HG02973 (cell line): ENCODE data around the gene C19orf38.
"Not testable (repeated sequence)": the region's sequence is repeated elsewhere in the genome, so short reads cannot be mapped to it uniquely, and the experiment has no call there.

Experiments used
- ATAC-seq: cut with Tn5 transposase; IDR thresholded peaks from one replicate; pipeline ENCODE4 v1.9.1; 2021; ENCODE audit warnings: moderate library complexity; ENCODE audit not compliant: unreplicated experiment

C19orf38 gene

GRCh38 chr19:10846500-10847202, 1.6 kb upstream of the C19orf38 start:
- ATAC-seq: no peak

DNA sequence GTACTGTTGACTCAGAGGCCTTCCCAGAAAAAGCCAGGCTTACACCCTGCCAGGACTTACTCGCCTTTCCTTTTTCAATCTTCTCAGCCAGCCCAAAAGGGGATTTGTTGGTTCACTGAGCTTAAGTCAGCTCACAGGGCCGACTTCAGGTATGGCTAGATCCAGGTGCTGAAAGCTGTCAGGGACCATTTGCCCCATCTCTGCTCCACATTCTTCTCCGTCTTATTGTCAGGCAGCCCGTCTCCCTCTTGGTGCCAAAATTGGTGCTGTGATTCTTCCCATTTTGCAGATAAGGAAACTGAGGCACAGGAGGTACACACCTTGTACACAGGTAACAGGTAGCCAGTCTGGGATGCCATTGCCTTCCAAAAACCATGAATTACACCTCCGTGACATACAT, 2.4 kb downstream of the C19orf38 start:
- ATAC-seq: no peak

- ATAC-seq: no peak
Measured at GRCh38 chr19:10852098-10852800, 4.0 kb downstream of the C19orf38 start.

DNA sequence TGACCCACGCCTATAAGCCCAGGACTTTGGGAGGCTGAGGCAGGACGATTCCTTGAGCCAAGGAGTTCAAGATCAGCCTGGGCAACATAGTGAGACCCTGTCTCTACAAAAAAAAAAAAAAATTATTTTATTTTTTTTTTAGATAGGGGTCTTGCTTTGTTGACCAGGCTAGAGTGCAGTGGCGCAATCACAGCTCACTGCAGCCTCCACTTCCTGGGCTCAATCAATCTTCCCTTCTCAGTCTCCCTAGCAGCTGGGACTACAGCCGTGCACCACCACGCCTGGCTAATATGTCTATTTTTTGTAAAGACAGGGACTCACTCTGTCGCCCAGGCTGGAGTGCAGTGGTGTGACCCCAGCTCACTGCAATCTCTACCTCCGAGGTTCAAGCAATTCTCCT, 4.7 kb downstream of the C19orf38 start:
- ATAC-seq: no peak

DNA sequence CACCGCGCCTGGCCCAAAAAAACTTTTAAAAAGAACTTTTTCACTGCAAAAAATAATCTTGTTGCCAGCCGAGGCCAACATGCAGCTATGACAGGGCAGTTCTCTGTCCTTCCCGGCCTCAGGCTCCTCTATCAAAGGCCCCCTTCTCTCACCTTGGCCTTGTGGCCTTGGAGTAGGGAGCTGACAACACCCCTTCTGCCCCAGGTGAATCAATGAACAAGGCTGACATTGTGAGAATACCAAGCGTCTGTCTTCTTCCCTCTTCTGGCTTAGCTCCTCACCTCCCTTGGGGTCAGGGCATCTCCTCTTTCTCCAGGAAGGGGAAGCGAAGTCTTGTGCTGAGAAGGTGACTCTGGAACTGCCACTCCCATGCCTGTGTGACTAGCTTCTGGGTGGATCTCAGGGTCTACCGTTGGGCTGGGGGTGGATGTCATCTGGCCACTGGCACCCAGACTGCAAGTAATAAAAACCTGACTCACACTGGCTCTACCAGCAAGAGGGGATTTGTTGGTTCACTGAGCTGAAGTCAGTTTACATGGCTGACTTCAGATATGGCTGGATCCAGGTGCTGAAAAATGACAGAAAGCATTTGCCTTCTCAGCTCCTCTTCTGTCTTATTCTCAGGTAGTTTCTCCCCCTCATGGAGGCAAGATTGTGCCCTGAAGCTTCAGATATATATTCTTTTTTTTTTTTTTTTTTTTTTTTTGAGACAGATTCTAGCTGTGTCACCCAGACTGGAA, 6.3 kb downstream of the C19orf38 start:
- ATAC-seq: no peak

DNA sequence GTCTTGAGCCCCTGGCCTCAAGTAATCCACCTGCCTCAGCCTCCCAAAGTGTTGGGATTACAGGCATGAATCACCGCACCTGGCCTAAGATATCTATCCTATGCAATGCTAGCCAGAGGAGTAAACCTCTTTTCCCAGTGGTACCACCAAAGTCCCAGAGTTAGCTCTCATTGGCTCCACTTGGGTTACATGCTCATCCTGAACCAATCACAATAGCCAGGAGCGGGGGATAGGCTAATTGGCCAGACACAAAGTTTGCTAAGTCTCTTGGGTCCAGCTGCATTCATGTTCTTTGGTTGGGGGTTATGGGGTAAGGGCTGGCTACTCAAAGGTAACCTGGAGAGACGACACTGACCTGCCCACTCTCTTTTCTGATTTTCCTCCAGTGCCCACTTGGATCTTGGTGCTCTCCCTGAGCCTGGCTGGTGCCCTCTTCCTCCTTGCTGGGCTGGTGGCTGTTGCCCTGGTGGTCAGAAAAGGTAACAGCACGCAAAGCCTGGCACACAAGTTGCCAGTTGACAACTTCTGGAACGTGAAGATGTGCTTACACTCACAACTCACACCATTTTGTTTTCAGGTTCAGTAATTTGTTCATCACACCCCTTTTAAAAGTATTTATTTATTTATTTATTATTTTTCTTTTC, 7.8 kb downstream of the C19orf38 start:
- ATAC-seq: no peak

- ATAC-seq: not testable (repeated sequence)
Measured at GRCh38 chr19:10856899-10857298, 8.7 kb downstream of the C19orf38 start.

DNA sequence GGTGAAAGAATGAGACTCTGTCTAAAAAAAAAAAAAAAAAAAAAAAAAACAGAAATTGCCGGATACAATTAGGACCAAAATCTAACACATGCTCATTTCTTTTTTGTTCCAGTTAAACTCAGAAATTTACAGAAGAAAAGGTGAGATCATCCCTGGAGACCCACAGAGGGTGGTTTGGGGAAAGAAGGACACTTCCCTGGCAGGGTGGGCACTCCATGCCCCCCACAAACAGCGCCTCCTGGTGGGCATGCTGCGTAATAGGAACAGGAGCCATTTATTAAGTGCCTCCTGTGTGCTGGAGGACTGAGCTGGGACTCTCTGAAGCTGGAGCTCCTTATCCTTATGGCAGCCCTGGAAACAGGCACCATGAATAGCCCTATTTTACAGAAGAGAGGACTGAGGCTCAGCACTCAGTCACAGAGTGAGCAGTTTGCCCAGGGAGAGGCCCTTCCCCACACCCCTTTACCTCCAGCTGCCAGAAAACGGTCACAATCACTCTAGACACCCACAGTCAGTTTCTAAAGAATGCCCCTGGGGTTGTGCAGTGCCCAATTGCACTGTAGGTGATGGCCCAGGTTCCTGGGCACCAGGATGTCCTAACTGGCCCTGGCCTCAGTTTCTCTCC, 10.1 kb downstream of the C19orf38 start:
- ATAC-seq: no peak

GRCh38 chr19:10861103-10861651, 13.0 kb downstream of the C19orf38 start:
- no peak for ATAC-seq

DNA sequence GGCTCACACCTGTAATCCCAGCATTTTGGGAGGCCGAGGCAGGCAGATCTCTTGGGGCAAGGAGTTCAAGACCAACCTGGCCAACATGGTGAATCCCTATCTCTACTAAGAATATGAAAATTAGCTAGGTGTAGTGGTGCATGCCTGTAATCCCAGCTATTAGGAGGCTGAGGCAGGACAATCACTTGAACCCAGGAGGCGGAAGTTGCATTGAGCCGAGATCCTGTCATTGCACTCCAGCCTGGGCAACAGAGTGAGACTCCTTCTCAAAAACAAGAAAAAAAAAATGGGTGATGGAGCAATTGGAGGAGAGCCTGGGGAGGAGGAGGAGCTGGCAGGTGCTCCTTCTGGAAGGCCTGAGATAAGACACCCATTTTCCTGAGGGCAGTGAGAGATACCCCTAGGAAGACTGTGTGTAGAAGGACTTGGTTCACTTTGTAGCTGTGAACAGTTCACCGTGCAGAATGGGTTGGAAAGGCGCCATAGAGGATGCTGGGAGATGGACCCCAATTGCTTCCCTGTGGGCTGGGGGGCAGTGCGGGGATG, 14.4 kb downstream of the C19orf38 start:
- no peak for ATAC-seq

GRCh38 chr19:10863107-10863717, 15.0 kb downstream of the C19orf38 start:
- no peak for ATAC-seq

- ATAC-seq: no peak
Measured at GRCh38 chr19:10864538-10864899, 16.3 kb downstream of the C19orf38 start.

DNA sequence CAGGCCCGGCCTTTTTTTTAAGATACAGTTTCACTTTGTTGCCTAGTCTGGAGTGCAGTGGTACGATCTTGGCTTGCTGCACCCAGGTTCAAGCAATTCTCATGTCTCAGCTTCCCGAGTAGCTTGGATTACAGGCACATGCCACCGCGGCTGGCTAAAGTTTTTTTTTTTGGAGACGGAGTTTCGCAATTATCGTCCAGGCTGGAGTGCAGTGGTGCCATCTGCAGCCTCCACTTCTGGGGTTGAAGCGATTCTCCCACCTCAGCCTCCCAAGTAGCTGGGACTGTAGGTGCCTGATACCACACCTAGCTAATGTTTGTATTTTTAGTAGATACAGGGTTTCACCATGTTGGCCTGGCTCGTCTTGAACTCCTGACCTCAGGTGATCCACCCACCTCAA, 18.3 kb downstream of the C19orf38 start:
- no peak for ATAC-seq

GRCh38 chr19:10868872-10869547, 20.8 kb downstream of the C19orf38 start:
- no peak for ATAC-seq

GRCh38 chr19:10869872-10870311, 21.7 kb downstream of the C19orf38 start:
- not testable (repeated sequence) for ATAC-seq

- no peak for ATAC-seq
Measured at GRCh38 chr19:10870501-10870954, 22.3 kb downstream of the C19orf38 start.

DNA sequence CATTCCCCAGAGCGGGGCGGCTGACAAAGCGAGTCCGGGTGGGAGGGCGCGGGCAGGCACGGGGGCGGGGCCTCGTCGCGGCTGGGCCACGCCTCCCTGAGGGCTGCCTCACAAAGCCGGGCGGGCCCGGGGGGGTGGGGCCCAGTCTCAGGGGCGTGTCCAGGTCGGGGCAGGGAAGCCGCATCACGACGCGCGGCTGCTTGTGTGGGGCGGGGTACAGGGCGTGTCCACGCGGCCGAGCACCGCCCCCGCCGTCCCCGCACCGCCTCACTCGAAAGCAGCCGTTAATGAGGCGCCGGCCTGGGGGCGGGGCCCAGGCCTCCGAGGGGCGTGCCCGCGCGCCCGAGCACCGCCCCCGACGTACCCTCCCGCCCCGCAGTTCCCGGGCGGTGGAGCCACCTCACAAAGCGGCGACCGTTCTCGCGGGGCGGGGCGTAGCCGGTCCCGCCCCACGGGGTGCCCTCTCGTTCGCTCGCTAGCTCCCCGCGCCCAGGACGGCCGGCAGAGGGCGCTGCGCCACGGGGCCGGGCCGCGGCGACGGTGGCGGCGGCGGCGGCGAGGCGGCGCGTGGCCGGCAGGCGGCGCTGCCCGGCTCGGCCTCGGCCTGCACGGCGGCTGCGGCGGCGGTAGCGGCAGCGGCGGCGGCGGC, 22.9 kb downstream of the C19orf38 start, which contains the start of gene CARM1:
CARM1 (plus strand) TSS at position 599 of the 649 bp plus-strand sequence. CDS start 150 bp downstream, outside the sequence.
- ATAC-seq: peak; percentile 64

GRCh38 chr19:10871711-10872545, 23.7 kb downstream of the C19orf38 start:
- peak; percentile 11 for ATAC-seq
